Ammon's horn (tissue), 1 donor: ENCODE measurements around the gene FHOD3.

Experiments
- DNase-seq: peaks from one replicate; pipeline ENCODE4 v3.0.0-alpha.2; 2016; ENCODE audit warnings: low spot score

The FHOD3 gene

DNA sequence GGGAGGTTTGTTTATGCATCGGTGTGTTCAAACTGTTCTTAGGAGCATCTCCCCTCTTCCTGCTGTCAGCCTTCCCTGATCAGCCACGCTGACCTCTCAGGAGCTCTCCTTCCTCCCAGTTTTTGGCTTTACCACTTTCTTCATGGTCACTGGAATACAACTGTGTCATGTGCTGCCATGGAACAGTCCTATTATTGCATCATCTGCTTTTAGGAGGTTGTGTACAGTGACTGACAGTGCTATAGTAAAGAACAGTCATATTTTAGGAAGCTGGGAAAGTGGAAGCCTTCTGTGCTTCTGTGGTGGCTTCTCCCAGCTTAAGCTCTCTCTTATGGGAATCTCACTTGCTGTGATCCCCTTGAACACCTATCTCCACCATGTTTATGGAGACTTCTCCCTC is 365.8 kb downstream of the FHOD3 start:
- no peak for DNase-seq

DNA sequence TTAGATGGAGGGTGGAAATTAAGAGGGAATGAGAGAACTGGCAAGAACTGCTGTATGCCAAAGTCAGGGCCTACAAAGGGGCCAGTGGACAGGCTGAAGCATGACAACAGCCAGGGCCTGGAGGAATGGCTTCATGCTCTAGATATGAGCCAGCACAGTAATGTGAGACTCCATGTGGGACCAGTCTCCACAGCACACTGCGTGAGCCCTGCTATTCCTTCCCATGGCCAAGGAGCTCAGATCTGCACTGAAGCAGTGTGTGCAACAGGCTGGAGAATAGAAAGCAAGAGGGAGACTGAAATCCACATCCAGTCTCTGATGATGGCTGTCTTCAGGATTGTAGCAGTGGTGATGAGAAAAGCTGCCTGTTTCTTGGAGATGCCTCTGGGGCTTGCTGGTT is 368.4 kb downstream of the FHOD3 start:
- DNase-seq = no peak

DNA sequence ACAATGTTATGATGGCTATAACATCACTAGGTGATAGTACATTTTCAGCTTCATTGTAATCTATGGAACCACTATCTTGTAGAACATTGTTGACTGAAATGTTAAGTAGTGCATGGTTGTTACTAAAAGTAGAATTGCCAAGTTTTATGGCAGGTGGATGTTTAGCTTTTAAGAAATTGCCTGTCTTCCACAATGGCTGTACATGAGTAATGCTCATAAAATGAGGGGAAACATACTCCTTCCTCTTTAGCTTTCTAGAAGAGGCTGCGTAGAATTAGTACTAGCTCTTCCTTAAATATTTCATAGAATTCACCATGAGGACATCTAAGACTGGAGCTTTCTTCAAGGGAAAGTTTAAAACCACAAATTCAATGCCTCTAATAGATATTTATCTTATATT is 370.3 kb downstream of the FHOD3 start:
- DNase-seq = no peak

DNA sequence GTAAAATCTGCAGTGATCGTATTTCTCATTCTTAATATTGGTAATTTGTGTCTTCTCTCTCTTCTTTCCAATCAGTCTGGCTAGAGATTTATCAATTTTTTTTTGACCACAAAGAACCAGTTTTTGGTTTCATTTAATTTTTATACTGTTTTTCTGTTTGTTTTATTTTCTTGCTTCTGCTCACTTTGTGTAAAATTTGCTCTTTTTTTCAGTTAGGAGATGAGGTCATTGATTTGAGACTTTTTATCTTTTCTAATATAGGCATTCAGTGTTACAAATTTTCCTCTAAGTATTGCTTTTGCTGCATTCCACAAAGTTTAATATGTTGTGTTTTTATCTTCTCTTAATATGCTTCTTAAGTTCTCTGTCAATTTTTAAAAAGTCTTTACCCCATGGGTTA is 370.8 kb downstream of the FHOD3 start:
- no peak for DNase-seq

DNA sequence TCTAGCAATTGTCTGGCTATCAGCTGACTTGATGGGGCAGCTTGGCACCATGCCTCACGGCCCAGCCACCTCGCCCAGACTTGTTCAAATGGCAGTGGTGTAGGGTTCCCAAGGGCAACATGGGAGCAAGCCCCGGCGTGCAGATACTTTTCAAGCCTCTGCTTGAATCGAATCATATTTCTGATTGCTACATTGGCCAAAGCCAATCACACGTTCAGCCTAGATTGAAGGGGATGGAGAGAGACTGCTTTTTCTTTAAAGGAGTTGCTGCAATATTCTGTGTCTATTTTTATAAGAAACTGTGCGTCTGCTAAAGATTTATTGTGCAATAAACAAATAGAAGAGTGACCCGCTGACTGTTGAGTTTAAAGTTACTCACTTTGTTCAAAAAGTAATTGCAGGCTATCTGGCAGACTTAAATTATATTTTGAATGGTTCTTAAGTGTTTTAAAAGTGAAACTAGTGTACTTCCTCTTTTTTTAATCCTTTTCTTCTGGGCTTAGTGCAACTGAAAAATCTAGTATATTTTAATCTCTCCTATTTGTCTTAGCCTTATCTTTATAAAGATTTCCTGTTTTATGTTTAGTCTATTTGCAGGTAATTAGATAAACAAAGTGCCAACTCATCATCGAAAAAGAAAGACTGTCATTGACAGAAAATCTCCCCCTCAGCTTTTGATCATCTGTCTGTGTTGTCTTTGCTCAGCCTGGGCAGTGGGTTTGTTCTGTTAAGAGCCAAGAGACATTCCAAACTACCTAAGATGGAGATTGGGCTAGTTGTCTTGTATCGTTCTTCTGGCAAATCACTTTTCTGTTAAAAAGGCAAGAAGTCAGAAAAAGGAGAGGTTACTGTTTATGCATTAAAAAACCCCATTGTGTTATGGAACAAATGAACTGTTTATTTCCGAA is 375.2 kb downstream of the FHOD3 start:
- no peak for DNase-seq

DNA sequence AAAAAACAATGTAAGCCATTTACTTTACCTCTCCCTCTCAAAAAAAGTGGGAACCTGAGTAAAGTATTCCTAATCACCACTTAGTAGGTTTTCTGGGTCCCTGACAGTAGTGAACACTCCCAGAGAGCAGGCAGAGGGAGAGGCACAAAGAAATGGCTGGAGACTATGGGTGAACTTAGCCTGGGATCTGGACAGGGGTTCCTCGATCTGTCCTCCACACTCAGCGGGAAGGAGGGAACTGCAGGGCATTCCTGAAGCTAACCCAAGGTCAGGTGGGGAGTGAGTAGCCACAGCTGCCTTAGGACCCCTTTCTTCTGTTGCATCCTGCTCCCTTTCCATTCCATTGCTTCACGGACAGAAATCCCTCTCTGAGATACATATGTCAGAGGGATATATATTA is 375.9 kb downstream of the FHOD3 start:
- no peak for DNase-seq

DNA sequence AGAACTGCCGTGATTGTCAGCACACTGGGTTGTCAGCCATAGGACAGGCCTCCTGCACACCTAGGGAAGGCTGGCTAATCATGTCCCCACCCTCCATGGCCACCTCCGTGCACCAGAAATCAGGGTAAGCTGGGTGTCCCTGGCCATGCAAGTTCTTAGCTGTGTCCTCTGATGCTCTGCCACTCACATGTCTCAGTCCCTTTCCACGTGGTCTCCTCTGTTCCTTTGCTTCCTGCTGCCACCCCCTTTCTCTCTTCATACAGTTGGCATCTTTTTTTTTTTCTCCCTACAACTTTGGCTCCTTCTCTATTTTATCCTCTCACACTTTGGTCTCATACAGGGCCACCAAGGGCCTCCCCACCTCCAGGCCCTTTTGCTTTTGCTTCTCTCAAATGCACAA is 377.6 kb downstream of the FHOD3 start:
- DNase-seq = no peak

DNA sequence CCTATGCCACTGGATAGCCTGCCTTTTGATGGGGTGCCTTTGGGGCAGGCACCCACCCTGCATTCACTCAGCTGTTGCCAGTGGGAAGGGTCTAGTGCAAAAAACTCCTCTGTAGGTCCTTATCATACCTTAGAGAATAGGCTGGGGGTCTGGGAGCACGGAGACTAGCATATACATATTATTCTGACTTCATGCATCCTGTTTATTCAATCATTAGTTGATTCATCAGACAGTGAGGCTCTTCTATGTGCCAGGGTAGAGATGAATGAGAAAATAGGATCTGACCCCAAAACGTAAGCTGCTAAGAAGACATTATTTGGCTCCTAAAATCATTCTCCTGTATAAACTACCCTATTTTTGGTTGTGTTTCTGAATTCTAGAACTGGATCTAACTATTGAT is 378.0 kb downstream of the FHOD3 start:
- no peak for DNase-seq

DNA sequence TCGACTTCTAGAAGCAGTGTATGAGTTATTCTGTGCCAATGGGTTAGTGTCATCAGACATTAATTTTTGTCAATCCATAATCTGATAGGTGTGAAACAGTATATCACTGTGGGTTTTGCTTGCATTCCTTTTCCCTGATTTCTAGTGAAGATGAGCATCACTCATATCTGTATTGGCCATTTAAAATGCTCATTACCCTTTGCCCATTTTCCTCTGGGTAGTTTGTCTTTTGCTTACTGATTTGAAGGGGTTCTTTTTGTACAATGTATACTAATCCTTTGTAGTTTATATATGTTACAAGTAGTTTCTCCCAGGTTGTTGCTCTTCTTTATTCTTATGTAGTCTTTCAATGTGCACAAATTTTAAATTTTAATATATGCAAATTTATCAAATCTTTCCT is 379.1 kb downstream of the FHOD3 start:
- DNase-seq = no peak

DNA sequence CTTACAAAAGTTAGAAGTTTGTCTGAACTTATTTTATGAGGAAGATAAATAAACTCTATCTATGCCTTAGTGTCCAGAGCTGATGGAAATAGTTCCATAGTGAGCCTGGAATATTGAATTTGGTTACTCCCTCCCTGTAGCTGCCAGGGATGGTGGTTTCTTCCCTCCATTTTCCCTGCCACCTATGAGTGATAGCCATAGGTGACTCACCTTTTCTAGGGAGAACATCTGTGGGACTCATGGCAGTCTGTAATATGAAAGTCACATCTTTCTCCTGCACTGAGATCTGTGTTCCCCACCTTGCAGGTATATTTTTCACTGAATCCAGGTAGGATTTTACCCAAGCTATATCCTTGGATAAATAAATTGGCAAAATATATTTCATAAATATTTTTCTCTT is 382.5 kb downstream of the FHOD3 start:
- no peak for DNase-seq

DNA sequence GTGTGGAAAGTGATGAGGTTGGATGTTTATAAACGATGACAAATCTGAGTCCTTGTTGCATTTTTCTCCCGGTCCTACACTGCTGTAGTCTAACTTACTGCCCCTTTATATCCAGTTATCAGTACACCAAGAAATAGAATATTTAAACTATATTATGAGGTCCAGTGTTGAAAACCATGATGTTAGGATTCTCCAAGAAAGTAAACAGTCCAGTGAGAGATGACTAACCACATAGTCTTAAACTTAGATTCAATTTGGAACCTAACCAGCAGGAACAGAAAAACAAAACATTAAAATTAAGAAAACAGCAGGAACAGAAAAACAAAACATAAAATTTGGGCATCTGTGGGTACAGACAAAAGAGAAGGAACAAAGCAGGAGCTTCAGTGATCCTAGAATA is 388.1 kb downstream of the FHOD3 start:
- DNase-seq = no peak

DNA sequence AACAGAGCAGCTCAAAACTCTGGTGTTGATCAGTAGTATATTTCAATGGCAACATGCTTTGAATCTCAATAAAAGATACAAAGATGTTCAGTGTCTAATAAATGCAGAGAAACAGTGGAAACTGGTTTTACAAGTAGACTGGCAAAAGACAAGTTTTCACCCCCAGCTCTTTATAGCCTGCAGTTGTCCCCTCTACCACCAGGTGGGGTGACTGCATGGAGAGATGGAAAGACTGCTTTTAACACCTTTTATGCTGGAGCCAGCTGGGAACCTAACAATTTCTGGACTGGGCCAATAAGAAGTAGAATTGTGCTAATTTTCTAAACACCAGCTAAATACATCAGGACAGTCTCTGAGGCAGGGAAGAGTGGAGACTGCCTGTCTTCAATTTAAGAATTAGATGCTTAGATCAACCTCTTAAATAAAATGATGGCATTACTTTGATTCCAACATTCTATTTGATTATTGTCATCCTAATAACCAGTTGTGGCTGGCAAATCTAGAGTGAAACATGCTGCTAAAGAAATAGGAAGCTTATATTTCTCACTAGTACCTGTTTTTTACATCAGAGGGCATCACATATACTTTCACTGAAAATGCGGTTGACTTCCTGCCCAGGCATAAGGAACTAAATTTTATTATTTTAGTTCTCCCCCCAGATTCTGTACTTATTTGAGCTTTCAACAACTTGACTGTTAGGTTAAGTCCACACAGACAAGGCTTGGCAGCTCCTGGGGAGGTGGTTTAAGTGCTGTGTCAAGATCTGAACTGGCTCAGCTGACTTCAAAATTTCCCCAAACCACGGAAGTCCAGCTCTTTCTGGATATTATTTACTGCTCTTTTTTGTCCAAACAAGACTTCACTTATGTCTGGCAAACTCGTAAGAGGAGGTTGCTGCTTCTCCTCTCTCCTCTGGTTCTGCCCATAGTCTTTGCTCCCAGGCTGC is 390.8 kb downstream of the FHOD3 start:
- DNase-seq = peak; percentile 69

DNA sequence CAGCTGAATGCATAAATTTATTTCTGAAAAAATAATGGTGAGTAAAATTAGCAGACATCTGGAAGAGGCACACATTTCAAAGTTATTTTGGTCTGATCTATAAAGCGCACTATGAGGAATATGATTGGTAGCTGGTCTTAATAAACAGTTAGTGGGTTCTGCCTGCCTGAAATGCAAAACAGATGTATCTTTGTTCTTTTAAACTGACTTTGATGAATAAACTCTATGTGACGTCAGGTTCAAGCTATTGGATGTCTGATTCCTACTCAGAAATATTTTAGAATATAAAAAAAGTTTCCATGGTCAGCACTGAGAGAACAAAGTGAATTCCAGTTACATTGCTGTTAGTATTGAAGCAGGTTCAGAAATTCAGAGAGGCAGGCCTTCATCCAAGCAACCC is 394.9 kb downstream of the FHOD3 start:
- no peak for DNase-seq

DNA sequence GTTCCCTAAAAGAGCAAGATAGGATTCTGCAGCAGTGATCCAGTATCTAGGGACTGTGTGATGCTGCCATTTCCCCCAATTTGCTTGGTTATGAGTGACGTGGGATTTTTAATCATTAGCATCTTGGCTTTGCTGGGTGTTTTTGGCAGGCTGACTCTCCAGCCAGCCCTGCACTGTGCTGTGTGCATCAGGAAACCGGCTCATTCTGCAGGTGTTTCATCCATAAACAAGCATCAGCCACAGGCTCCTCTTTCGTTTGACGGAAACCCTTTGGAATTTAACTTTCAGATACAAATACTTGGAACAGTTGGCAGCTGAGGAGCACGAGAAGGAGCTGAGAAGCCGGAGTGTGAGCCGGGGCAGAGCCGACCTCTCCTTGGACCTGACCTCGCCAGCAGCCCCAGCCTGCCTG is 395.4 kb downstream of the FHOD3 start:
- DNase-seq = no peak

DNA sequence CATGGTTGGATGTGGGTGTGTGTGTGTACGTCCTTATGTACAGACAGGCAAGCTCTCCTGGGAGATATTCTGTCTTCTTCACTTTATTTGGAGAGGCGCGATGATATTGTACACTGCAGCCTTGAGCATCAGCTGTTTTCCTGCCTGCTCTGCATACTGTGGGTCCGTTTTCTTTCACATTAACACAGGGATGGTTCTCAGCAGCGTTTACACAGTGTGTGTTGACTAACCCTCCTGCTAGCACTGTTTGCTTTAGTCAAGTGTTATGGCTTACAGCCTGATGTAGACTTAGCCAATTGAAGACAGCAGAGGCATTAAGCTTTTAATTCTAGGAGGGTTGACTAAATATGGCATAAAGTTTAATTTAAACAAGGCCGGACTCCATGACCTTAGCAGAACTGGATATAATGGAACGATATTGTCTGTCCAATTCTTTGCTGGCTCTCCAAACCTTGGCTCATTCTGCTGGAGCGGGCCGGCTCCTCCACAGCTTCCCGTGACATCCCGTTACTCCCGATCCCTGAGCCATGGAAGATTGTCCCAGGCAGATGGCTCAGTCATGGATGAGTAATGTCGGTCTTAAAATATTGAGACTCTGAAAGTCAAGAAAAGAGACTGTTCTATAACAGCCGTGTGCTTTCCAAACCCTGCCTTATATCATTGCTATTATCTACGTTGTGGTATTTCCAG is 396.6 kb downstream of the FHOD3 start:
- DNase-seq = peak; percentile 42

DNA sequence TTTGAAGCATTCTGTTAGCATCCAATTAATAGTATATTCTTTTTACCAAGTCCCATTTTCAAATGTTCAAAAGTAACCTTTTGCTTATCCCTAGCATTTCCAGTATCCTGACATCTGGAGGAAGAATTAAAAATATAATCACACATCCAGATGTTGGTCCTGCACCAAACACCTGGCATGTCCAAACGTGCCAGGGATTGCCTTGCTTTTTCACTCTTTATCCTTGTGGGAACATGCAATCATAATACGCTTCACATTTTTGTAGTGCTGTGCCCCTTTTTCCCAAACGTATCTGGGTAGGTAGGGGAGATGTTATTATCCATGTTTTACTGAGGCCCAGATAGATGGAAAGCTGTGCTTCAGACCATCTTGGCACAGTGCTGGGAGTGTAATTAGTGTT is 398.3 kb downstream of the FHOD3 start:
- DNase-seq = no peak

DNA sequence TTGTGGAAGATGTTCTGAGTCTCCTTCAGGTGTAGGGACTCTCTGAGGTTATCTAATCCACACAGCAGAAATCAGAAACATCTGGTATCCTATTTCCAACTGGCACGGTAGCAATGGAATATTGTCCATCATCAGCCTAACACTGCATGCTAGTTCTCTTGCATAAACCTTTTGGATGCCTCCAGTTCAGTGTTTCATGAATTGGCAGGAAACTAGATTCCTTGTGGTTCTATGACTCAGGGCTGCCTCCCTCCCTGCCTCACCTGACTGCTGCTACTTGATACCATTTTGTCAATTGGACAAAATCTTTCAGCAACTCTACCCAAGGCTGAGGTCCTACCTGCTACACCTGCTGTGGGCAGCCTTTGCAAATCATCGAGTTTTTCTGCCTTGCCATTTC is 400.4 kb downstream of the FHOD3 start:
- no peak for DNase-seq

DNA sequence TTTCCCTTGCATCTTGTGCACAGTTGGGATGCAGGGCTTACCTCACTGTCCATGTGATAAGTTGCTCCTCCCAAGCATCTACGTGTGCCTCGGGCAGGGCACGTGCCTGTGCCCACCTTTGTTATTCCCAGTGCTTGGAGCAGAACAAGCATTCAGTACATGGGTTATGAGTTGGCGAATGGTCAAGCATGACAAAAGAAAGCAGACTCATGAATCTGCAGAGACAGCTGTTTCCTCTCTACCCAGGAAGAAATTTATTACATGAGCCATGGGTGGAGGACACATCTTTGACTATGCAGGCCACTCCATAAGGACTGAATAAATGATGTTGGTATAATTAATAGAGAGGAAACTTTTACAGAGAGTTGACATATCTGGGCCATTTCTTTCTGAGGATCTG is 403.4 kb downstream of the FHOD3 start:
- DNase-seq = no peak

DNA sequence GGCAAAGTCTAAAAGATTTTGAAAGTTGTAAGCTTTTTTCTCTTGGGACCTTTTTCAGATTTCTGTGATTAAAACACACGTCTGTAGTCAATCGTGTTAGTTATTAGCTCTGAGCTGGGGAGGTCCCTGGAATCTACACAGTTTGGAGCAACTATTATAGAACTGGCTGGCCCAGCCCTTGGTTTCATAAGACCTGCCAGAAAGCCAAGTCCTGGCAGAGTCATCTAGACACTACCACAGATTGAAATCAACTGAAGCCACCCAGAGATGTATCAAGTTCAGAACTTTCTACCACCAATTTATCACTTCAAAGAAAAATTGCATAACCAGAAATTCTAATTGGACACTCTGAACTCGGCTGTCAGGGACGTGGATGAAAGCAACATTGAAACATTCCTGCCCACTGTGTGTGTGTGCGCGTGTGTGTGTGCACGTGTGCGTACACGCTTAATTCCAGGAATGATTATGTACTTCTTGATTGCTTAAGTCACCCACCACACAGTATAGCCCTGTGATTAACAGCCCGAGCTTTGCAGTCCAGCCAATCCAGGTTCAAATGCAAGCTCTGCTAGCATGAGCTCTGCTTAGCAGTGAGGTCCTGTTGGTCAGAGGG is 405.0 kb downstream of the FHOD3 start:
- no peak for DNase-seq

DNA sequence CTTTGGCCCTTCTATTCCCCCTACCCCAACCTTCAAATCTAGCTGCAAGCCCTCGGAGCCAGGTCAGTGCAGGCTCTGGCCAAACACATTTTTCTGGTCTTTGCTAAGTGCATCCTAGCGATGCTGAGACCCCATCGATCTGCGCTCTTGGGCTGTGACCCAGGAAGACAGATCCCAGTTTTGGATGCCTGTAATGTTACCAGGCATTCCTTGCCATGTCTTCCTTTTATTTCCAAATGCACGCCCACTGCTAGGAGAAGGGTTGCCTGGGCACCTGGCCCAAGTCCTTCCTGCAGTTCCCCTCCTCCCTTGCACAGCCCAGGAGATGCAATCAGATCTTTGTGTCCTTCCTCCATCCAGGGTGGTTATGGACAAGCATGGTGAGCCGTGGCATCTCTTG is 406.6 kb downstream of the FHOD3 start:
- no peak for DNase-seq

DNA sequence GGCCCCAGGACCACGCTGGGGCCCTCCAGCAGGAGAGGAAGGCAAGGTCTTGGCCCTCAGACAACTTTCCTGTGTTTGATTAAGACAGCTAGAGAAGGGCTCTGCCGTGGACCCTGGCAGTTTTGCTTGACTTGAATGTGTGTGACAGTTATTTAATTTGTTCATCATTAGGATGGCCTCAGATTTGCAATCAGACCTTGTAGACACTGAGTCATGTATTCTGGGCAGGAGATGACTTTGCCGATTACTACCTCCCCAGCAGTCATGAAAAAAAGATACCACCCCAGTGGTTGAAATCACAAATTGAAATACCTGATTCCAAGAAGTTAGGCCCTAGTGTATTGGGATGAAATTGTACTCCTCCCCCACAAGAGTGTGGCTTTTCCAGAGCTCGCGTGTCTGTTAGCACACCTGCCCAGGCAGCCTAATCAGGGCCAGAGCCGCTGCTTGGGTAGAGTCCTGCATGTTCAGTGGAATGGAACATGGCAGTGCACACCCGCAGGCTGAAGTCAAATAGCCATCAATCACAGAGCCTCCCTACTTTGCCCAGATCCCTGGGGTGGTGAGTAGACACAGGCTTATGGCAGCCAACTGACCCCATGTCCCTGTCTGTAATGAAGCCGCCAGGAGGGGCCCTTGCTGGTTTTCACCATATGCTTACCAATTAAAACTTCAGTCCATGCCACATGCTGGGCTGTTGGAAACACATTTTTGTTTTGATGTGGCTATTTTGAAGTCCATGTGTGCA is 408.8 kb downstream of the FHOD3 start:
- no peak for DNase-seq
